ENCODE data around the gene KCNS3.

DNA sequence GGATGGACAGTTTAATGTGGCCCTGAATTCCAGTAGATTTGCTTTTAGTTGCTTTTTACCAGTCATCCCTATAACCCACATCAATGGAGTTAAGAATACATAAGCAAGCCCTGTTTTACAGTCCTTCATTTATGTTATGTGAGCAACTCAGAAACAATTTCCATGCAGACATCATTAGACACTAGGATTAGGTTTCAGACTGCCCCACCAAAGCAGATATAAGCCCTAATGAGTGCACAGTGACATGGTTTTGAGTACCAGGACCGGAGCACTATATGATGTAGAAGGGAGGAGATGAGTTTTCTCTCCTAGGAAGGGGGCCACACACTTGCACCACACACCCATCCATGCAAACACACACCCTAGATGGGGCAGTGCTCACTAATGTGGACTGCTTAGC lies 15.5 kb downstream of the KCNS3 start:
- TF ChIP-seq SMC3 (IDR thresholded peaks at IDR 0.05; ENCODE audit: low read depth, low read length) (no peak), RAD21 (IDR thresholded peaks at IDR 0.05; ENCODE audit: low read length) (no peak)
- TF ChIP-seq, protein P1, sequence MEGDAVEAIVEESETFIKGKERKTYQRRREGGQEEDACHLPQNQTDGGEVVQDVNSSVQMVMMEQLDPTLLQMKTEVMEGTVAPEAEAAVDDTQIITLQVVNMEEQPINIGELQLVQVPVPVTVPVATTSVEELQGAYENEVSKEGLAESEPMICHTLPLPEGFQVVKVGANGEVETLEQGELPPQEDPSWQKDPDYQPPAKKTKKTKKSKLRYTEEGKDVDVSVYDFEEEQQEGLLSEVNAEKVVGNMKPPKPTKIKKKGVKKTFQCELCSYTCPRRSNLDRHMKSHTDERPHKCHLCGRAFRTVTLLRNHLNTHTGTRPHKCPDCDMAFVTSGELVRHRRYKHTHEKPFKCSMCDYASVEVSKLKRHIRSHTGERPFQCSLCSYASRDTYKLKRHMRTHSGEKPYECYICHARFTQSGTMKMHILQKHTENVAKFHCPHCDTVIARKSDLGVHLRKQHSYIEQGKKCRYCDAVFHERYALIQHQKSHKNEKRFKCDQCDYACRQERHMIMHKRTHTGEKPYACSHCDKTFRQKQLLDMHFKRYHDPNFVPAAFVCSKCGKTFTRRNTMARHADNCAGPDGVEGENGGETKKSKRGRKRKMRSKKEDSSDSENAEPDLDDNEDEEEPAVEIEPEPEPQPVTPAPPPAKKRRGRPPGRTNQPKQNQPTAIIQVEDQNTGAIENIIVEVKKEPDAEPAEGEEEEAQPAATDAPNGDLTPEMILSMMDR (conservative IDR thresholded peaks at IDR 0.05; ENCODE audit: low read depth, low read length), result no peak

Measured in IMR-90 (cell line).